22Rv1 (cell line): ENCODE results near the gene PCBP4.

Experiments used
- CTCF ChIP-seq: fragments of 450-650 bp; IDR thresholded peaks from 2 replicates; pipeline ENCODE4 v1.5.1; 2017; ENCODE audit warnings: mild to moderate bottlenecking
- ZFX ChIP-seq: fragments of 450-650 bp; IDR thresholded peaks from 2 replicates; pipeline ENCODE4 v1.6.1; 2017; ENCODE audit warnings: antibody characterized with exemption, borderline replicate concordance

GRCh38 chr3:51933471-51934138, 33.6 kb downstream of the PCBP4 start:
- TF ChIP-seq CTCF (no peak), ZFX (no peak)
